Activated T-cell treated with anti-CD3 and anti-CD28 coated beads for 4 hours (primary cell): ENCODE results near the gene SRMS.
A peak's percentile ranks its signal among the peaks of the same experiment; 100 is the strongest.
"Not testable (repeated sequence)": the region's sequence is repeated elsewhere in the genome, so short reads cannot be mapped to it uniquely, and the experiment has no call there.

ENCODE experiments used
- DNase-seq: peaks from one replicate; pipeline ENCODE4 v3.0.0-alpha.2; 2020

The SRMS gene

DNA sequence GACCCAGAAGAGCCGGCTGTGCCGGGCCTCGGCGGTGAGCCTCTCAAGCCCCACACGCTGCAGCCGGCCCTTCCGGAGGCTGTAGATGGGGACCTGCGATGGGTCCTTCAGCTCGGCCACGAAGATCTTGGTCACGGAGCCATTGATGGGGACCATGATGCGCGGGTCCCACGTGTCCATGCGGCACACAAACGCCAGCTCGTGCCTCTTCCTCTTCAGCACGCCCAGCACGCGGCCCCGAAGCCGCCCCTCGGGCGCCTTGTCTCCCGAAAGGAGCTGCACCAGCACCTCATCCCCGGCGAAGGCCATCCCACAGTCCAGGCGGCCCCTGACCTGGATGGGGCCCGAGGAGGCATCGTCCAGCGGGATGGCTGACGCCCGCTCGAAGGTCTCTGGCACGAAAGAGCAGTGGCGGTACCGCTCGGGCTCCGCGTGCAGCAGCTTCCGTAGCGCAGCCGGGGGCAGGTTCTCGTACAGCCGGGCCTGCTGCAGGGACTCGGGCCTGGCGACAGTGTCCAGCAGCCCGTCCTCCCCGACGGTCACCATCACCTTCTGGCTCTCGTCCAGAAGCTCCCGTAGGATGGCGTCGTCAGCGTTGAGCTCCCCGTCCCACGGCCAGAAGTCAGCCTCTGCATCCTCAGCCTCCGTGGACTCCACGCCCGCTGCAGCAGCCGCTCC is 17.6 kb upstream of the SRMS start:
- DNase-seq: no peak

DNA sequence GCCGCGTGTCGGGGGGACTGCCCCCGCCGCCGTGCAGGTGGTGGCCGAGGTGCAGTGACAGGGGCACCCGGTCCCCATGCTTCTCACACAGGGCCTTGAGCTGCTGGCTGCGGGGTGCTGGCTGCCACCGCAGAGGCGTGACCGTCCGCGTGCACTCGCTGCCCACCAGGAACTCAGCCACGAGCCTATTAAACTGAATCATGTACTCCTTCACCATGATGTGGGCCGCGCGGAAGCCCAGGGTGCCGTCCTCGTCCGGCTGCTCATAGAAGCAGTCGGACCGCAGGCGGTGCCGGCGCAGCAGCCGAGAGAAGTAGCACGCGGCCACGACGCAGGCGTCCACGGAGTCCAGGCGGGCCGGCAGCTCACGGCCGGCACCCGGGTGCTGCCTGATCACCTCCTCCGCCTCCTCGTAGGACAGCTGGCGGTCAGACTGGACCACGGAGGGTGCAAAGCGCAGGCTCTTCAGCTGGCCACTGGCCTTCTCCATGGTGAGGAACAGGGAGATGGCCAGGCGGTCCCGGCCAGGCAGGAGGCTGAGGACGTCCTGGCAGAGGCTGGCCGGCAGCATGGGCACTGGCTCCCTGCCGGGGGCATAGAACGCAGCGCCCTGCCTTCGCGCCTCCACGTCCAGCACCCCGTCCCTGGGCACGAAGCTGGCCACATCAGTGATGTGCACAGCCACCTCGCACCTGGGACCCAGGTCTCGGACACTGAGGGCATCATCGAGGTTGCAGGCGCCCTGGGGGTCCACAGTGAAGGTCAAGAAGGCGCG is 16.7 kb upstream of the SRMS start:
- no peak for DNase-seq

DNA sequence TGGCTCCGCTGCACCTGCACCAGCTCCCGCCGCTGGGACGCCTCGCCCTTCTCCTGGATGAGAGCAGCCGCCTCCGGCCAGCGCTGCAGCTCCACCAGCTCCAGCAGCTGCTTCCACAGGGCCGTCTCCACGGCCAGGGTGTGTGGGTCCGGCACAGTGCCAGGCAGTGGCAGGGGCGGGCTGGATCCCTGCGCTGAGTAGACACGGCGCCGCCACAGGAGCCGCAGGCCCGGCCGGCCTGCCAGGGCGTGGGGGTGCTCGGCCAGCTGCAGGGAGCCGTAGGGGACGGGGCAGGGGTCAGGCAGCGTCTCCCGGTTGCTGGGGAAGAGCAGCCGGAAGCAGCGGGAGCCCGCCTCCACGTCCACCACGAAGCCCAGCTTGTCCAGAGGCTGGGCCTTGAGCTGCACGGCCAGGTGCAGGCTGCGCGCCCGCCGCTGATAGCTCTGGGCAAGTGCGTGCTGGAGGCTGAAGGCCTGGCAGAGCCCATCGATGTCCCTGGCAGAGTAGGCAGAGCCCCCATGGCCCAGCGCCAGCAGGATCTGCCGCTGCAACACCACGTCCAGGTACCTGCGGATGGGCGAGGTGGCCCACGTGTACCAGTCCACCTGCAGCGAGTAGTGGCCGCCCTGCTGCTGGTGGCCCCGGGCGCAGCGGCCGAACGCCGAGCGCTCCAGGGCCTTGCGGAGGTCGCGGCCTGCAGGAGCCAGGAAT is 15.8 kb upstream of the SRMS start:
- no peak for DNase-seq

DNA sequence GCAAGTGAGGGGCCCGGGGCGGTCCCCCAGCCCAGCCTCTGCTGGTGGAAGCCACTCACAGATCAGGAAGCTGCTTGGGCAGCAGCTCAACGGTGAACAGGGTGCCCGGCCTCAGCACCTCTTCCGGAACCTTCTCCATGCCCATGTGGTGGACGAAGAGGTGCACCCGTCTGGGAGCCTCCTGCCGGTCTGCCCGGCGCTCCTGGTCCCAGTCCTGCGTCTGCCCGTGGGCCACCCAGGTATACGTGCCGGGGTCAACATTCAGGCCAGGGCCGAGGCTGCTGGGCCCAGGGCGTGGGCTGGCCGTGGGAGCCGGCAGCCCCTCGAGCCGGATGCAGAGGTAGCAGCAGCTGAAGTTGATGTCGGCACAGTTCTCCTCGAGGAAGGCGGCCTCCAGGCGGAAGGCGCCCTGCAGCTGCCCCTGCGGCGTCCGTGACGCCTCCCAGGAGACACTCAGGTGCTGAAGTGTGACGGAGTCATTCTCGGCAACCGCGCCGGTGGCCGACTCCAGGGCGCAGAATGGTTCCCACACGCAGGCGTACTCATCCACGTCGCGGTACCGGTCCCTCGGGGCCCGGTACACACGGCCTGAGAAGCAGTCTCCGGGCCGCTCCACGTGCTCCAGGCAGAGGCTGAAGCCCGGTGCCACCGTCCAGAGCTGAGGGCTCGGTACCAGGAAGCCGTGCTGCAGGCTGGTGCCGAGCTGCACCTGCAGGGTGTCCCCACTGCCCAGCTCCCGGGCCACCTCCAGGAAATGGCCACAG is 15.1 kb upstream of the SRMS start:
- DNase-seq: no peak

DNA sequence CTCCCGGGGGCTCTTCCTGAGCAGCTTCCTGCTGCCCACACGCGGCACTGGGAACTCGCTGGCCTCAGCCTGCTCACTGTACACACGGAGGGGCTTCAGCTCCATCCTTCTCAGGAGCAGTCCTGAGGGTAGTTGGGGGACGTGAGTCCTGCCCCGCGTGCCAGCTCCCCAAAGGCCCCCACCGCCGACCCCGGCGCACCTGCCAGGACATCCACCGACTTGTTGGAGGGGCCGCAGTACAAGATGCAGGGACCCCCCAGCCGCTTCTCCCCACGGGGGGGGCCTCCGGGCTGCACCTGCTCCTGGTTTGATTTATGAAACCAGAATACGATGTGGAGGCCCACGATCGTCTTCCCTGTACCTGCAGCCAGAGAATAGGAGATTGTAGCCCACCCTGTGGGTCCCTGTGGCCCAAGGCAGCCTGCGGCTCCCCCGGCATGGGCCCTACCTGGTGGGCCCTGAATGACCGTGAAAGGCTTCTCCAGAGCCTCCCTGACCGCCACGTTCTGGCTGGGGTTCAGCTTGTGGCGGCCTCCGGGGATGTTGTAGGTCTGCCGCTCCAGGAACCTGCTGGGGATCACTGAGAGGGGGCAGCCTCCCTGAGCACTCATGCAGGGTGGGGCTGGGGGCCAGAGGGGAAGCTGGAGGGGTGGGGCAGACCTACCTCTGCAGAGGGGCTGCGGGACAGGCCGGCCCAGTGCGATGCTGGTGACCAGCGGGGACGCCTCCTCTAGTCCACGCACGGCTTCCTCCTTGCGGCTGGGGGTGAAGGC is 14.3 kb upstream of the SRMS start:
- DNase-seq: no peak

DNA sequence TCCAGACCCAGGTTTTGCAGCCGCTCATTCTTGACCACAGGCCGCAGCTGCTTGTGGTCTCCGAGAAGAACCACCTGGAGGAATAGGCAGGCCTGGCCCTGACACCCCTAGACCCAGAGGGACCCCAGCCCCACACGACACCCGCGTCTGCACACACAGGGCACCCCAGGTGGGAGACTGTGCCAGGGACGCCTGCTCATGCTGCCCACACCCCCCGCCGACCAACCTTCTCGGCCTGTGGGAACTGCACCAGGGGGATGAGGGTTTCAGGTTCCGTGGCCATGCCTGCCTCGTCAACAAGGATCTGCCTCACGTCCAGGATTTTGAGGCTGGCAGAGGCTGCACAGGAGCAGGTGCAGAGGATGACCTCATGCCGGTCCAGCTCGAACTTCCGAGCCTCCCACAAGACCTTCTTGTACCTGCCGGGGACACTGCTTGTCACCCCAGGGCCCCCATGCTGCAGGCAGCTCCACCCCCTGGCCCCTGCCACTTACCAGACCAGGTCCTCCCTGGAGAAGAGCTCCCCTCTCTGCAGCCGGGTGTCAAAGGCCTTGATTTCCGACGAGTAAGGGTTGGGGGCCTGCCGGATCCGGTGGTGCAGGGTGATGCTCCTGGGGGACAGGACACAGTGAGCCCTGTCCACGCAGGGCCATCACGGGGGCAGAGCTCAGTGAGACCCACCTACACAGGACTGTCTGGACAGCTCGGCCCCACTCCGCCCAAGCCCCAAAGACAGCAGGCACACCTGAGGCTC is 13.5 kb upstream of the SRMS start:
- DNase-seq: no peak

DNA sequence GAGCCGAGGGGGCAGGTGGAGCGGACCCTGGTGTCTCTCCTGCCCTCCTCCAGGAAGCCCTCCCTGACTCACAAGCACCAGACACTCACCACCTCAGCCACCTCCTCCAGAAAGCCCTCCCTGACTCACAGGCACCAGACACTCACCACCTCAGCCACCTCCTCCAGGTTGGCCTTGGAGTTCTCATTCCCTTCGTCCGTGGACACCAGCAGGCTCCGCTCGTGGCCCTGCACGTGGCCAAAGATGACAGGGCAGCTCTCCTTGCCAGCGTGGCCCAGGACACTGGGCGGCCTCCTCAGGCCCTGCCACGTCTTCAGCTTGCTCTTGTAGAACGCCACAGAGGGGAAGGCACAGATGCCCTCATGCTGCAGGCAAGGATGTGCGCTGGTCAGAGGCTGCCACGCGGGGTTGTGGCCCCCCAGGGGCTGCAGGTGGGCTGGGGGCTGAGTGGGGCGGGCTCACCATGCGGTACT is 12.8 kb upstream of the SRMS start:
- no peak for DNase-seq

DNA sequence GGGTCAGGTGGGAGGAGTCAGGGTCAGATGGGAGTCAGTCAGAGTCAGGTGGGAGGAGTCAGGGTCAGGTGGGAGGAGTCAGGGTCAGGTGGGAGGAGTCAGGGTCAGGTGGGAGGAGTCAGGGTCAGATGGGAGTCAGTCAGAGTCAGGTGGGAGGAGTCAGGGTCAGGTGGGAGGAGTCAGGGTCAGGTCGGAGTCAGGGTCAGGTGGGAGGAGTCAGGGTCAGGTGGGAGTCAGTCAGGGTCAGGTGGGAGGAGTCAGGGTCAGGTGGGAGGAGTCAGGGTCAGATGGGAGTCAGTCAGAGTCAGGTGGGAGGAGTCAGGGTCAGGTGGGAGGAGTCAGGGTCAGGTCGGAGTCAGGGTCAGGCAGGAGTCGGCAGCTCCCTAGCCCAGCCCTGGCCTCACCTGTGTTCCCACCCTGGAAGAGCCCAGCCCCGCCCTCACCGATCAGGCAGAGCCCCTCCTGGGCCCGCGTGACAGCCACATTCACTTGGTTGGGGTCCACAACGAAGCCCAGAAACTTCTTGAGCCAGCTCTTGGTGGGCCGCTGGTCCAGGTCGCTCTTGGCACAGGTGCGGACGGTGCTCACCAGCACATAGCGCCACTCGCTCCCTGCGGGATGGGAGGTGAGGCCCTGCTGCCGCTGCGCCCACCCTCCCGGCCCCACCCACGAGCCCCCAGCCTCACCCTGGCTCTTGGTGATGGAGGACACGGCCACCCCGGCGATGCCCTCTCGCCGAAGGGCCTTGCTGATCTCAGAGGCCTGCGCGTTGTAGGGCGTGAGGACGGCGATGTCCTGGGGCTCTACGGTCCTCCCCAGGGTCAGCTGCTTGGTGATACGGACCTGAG is 12.2 kb upstream of the SRMS start:
- not testable (repeated sequence) for DNase-seq

DNA sequence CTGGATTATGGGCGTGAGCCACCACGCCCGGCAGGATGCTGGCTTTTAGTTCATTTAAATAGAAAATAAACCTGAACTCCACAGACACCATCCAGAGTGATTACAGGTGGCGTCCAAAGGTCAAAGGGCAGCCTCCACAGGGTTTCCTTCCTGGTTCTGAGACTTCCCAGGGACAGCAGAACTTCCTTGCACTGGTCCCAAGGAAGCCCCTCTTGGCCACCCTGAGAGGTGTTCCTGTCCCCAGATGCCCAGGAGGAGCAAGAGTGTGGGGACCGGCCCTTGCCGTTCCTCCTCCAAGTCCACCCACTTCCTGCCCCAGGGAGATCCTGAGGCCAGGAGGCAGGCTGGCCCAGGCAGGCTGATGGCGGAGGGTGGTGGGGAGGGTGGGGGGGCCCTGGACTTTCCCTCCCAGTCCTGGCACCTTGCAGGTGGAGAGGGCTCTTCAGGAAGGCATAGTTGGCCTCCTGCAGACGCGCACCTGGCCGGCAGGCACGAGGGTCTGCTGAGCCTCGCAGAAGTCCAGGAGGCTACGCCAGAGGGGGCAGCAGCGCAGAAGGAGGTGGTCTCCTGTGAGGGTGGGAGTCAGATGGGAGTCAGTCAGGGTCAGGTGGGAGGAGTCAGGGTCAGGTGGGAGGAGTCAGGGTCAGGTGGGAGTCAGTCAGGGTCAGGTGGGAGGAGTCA is 11.4 kb upstream of the SRMS start:
- no peak for DNase-seq

DNA sequence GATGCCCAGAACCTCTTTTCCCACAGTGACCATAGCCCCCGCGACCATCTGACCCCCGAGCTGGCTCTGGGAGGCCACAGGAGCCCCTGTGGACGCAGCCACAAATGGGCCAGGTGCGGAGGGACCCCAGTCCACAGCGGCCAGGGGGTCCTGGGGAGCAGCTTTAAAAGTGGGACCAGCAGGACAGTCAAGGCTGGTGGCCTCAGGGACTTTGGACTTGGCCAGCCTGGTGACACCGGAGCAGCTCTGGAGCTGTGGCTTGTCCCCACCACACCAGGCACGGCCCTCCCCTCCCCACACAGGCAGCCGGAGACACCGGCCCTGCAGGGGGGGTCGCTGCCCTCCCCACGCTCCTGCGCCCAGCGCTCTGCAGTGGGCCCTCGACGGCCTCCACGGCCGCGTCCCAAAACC is 9.9 kb upstream of the SRMS start:
- no peak for DNase-seq

DNA sequence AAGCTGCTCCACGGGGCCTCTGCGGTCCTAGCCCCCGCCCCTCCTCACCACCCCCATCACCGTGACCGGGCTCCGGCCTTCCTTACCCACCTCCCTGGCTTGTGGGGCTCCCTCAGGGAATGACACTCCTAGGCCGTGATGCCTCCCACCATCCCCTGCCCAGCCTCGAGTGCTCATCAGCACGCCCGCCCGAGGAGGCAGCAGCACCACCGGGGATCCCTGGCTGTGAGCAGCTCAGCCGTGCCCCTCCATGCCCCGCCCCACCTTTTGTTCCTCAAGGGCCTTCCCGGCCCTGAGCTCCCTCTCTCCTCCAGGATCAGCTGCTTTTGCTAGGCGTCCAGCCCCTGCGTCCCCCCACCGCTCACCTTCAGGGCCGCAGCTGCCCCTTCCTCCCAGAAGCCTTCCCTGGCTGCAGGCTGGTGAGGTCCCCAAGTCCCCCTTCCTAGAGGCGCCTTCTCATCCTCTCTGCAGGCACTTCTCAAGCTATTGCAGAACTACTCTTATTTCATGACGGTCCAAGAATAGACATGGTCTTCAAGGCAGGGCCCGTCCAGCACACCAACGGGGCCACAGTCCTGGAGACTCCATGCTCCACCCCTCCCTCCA is 9.4 kb upstream of the SRMS start:
- DNase-seq: no peak

DNA sequence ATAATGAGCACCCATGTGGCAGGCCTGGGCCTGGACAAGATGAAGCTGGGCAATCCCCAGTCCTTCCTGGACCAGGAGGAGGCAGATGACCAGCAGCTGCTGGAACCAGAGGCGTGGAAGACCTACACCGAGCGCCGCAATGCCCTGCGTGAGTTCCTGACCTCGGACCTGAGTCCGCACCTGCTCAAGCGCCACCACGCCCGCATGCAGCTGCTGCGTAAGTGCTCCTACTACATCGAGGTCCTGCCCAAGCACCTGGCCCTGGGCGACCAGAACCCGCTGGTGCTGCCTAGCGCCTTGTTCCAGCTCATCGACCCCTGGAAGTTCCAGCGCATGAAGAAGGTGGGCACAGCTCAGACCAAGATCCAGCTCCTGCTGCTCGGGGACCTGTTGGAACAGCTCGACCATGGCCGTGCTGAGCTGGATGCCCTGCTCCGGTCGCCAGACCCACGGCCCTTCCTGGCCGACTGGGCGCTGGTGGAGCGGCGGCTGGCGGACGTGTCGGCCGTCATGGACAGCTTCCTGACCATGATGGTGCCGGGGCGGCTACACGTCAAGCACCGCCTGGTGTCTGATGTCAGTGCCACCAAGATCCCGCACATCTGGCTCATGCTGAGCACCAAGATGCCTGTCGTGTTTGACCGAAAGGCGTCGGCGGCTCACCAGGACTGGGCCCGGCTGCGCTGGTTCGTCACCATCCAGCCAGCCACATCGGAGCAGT is 8.3 kb upstream of the SRMS start:
- DNase-seq: no peak

DNA sequence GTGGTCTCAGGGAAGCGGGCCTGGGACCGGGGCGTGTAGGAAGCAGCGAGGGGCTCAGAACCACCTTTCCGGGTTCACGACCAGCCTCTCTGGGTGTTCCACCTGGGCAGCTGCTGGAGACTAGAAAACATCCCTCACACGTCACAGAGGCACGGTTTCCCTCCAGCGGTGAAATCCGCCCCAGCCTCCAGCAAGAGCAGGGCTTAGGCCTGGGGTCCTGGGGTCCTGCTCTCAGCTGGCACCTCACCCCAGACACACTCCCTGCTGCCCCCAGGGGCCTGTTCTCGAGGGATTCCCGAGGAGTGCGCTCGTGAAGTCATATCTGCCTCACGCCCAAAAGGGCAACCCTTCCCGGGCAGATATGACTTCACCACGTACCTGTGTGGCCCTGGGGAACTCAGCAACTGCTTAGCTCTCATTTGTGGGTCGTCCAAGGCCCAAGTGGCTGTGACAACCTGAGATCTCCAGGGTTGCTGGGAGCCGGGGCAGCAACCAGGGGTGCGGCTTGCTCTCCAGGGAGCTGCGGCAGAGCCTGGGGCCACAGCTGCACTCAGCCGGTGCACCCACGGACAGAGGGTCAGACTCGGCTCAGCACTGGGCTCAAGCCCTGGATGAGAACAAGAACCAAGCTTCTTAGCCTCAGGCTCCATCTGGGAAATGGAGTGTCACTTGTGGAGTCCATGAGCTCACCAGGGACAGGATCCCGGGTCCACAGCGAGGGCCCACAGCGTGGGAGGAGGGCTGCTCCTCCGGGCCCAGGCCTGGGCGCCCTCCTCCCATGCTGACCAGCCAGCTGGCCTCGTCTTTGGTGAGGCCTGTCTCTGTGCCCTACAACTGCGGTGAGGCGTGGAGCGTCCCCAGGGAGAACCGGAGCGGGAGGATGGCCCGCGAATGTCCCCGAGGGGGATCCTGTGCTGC is 7.1 kb upstream of the SRMS start:
- DNase-seq: no peak

DNA sequence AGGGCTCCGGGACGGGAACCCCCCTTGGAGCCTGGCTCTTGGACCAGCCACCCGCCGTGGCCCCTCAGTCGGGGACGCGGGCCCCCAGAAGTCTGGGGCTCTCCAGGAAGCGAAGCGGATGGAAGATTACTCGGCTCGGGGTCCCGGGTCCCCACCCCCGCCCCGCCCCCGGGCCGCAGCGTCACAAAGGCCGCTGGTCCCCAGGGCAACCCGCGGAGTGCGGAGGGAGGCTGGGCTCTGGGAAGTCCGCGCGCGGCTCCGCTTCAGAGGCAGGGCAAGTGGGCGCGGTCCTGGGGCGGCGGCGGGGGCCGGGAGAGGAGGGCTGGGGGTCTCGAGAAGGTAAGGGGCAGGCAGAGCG is 6.4 kb upstream of the SRMS start, which contains the start of gene FNDC11:
Gene FNDC11 (plus strand): TSS at position 227 of the 358 bp plus-strand sequence. CDS start 1,505 bp downstream, outside the sequence.
- DNase-seq: peak; percentile 42

DNA sequence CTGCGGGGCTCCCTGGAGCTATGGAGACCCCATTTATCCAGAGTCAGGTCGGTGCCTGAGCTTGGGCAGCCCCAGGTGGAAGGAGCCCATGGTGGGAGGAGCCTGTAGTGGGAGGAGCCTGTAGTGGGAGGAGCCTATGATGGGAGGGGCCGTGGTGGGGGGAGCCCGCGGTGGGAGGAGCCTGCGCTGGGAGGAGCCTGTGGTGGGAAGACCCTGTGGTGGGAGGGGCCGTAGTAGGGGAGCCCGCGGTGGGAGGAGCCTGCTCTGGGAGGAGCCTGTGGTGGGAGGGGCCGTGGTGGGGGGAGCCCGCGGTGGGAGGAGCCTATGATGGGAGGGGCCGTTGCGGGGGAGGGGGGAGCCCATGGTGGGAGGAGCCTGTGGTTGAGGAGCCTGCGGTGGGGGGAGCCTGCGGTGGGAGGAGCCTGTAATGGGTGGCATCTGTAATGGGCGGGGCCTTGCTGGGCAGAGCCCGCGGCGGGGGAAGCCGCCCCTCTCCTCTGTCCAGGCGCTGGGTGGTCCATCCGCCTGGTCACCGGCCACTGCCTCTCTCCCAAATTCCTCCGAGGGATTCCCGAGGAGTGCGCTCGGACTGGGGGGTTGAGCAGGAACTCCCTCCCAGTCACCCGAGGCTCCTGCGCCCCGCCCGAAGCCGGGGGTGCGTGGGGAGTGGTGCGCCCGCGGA is 5.8 kb upstream of the SRMS start:
- DNase-seq: peak; percentile 89

DNA sequence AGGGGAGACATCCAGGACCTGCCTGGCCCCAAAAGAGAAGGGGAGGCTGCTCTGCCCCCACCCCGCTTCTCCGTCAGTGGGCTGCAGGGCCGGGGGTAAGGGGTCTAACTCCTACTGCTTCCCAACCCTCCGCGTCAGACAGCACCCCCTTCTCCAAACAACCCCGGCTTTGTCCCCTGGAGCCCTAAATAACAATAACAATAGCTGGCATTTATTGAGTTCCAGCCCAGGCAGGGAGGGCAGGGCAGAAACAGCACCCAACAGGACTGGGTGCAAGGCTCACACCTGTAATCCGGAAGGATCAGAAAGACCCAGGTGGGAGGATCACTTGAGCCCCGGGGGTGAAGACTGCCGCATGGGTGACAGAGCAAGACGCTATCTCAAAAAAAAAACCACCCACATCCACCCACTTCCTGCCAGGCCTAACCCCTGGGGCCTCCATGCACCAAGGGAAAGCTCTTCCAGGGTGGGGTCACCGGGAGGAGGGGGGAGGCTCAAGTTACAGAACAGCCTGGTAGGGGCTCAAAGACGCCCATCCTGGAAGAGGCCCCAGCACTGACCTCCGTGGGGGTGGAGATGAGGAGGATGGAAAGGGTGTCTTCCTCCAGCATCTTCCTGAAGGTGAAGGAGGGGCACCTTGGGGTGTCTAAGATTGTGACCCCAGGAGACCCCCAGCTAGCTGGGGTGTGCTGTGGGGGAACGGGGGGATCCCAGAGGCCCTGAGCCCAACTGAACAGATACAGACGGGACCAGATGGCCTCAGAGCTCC is 5.1 kb upstream of the SRMS start:
- peak; percentile 37 for DNase-seq
